GM12892 (cell line): ENCODE data around the gene SLC4A4.

ENCODE experiments used
- DNase-seq: peaks from one replicate; pipeline ENCODE4 v3.0.0; 2011; ENCODE audit not compliant: insufficient read length
- FAIRE-seq: peaks from 2 replicates; lab custom pipeline; 2011; peaks lifted over from hg19 to GRCh38; lab: Jason Lieb, UNC
- POLR2A ChIP-seq: IDR thresholded peaks from 2 replicates; pipeline ENCODE4 v1.6.1; 2011; ENCODE audit warnings: low read depth, low read length, control low read depth
- POLR2AphosphoS5 ChIP-seq: IDR thresholded peaks from 2 replicates; pipeline ENCODE4 v1.6.1; 2011; ENCODE audit warnings: low read depth, low read length, control low read depth
- TAF1 ChIP-seq: IDR thresholded peaks from 2 replicates; pipeline ENCODE4 v1.6.1; 2011; ENCODE audit warnings: low read depth, mild to moderate bottlenecking, control low read depth, low read length, borderline replicate concordance

The SLC4A4 gene

DNA sequence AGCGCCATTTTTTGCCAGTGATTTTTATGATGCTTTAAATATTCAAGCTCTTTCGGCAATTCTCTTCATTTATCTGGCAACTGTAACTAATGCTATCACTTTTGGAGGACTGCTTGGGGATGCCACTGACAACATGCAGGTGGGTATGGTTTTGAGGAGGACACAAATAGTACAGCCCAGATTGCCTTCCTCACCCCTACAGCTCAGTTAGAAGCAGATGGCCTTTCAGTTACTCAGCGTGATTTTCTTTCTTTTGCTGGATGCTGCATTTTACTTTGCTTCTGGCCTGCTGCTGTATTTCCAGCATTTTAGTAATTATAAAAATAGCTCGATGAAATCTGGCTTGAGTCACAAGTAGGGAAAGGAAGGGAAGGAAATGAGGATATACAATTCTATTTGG lies 114.7 kb downstream of the SLC4A4 start:
- no peak for FAIRE-seq
- no peak for TF ChIP-seq POLR2AphosphoS5
- no peak for TF ChIP-seq TAF1
- no peak for TF ChIP-seq POLR2A
- DNase-seq: no peak

DNA sequence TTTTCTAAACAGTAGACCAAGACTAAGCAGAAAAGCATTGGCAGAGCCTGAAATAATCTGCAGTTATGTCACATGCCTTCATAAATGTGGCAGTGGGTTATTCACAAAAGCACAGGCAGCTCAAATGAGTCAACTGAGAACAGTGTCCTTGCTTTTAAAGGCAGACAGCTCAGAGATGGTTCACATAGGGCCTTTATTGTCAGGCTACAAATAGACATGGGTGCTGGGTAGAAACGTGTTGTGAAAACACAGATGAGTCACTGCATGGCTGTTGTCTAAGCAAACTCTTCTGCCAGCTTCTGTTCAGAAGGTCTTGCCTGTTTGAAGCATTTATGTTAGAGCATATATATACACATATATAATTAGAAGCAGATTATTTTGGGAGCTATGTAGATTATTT lies 118.0 kb downstream of the SLC4A4 start:
- TF ChIP-seq TAF1: no peak
- TF ChIP-seq POLR2A: no peak
- TF ChIP-seq POLR2AphosphoS5: no peak
- DNase-seq: no peak
- no peak for FAIRE-seq

DNA sequence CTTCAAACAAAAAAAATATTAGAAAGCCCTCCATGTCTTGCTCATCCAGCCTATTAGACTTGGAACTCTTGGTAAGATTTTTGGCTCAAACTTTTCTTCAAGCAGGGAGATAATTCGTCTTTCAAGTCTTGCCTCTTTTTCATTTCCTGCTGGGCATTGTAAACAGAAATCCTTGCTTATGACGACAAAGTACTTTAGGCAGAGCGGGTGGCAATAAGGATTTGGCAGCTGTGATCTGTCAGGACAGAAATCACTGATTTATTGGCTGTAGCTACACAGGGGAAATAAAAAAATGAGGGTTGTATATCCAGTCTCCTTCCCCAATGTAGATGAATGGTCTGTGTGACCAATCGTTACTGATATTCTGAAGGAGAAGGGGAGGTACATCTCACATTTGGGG lies 121.6 kb downstream of the SLC4A4 start:
- TF ChIP-seq POLR2A (no peak), TAF1 (no peak), POLR2AphosphoS5 (no peak)
- DNase-seq: no peak
- no peak for FAIRE-seq

DNA sequence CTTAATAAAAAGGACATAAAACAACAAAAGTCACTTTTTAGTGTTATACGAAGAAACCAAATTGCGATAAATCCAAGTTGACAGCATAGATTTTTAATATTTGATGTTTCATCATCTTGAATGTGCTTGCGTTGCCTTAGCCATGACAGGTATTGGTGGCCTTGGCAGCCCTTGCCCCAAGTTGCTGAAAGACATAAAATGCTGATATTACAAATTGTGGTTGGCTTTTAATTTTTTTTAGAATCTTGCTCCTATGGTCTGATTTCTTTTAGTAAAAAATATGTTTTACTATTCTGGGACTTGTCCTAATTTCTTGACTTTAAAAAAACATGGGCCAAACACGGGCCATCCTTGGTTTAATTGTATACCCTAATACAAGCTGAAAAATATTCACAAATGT lies 122.6 kb downstream of the SLC4A4 start:
- no peak for TF ChIP-seq POLR2A
- TF ChIP-seq POLR2AphosphoS5: no peak
- no peak for TF ChIP-seq TAF1
- no peak for DNase-seq
- FAIRE-seq: no peak

DNA sequence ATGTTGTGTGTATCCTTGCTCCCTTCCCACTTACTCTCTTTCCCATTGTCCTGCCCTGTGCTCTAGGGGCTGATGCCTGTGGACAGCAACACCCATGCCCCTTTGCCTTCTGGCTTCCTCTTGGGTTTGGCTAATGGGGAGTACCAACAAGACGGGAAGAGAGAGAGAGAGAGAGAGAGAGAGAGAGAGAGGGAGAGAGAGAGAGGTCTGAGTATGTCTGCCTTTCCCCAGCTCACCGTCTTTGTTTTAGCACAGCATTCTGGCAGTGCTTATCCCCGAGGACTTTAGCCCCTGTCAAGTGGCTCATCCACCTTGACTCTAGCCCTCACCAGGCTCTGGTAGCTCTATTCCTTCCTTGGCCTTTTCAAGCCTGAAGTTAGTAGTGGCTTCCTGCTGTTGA lies 128.0 kb downstream of the SLC4A4 start:
- FAIRE-seq (no peak), DNase-seq (no peak)
- no peak for TF ChIP-seq TAF1
- TF ChIP-seq POLR2AphosphoS5: no peak
- no peak for TF ChIP-seq POLR2A

DNA sequence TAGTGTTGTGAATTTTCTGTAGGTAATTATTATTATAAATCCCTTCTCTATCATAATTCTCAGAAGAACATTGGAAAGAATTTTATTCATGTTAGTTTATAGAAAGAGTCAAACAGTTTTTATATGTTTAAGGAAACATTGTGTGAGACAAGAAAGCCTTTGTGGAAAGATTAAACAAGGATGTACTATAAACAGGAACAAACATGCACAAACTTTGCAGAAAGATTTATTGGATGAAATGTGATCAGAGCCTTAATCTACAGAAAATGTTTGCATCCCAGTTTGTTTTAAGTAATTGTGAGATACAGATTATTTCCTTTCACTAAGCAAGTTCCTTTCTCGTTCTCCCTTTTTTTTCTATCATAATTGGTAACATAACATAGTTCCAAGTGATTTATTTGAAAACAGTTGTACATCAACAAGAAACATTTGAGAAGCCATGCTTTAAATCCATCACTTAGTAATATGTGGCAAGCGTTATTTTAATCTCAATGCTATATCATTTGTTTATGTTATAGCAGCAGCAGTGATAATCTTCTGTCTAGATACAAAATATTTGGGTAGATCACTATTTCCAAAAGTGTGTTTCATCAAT lies 129.4 kb downstream of the SLC4A4 start:
- FAIRE-seq: no peak
- TF ChIP-seq TAF1: no peak
- no peak for TF ChIP-seq POLR2A
- TF ChIP-seq POLR2AphosphoS5: no peak

DNA sequence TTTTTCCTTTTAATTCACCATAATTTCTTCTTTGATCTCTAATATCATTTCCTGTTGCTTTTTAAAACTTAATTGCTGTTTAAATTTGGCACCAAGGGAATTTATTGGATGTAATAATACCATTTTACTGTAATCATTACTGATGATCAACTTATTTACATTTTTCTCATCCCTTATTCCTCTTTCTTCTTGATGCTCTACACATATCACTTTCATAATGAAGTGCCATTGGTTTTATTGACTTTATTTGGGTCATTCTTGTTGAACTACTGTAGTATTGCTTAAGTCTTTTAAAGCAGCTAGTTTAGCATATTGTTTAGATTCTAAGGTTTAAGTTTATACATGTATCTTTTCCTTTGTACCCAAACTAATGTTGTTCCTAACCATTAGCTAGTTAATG lies 130.7 kb downstream of the SLC4A4 start:
- FAIRE-seq (no peak), DNase-seq (no peak)

More for the DNA sequence above, 129.4 kb downstream of the SLC4A4 start:
- no peak for DNase-seq

DNA sequence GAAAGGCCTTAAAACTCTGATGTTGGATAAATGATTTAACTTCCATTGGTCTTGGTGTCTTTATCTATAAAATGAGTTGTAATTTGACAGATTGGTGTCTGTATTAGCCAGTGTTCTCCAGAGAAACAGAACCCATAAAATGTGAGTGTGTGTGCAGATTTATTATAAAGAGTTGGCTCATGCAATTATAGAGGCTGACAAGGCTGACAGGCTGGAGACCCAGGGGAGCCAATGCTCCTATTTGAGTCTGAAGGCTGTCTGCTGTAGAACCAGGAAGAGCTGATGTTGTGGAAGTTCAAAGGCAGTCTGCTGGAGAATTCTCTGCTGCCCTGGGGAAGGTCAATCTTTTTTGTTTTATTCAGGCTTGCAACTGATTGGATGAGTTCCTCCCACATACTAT lies 131.7 kb downstream of the SLC4A4 start:
- DNase-seq: no peak
- FAIRE-seq: no peak
- TF ChIP-seq POLR2AphosphoS5 (no peak), TAF1 (no peak), POLR2A (no peak)

More for the DNA sequence above, 130.7 kb downstream of the SLC4A4 start:
- TF ChIP-seq POLR2A (no peak), TAF1 (no peak), POLR2AphosphoS5 (no peak)

DNA sequence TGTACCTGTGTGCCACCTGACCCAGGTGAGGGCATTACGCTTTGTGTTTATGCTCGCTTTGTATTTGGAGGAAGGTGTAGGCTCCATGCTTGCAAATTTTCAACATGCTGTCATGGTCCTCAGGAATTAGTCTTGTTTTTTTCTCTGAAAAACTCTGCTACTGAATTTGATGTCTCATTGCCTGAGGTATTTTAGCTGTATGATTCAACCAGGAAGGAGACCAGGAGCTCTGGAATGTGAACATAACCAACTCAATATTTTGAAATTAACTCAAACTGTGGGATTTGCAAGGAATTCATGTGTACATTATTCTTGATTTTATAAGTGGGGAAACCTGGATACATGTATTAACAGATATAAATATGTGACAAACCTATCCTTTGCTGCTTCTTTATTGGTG lies 134.1 kb downstream of the SLC4A4 start:
- no peak for TF ChIP-seq POLR2A
- TF ChIP-seq POLR2AphosphoS5: no peak
- no peak for TF ChIP-seq TAF1
- DNase-seq (no peak), FAIRE-seq (no peak)

DNA sequence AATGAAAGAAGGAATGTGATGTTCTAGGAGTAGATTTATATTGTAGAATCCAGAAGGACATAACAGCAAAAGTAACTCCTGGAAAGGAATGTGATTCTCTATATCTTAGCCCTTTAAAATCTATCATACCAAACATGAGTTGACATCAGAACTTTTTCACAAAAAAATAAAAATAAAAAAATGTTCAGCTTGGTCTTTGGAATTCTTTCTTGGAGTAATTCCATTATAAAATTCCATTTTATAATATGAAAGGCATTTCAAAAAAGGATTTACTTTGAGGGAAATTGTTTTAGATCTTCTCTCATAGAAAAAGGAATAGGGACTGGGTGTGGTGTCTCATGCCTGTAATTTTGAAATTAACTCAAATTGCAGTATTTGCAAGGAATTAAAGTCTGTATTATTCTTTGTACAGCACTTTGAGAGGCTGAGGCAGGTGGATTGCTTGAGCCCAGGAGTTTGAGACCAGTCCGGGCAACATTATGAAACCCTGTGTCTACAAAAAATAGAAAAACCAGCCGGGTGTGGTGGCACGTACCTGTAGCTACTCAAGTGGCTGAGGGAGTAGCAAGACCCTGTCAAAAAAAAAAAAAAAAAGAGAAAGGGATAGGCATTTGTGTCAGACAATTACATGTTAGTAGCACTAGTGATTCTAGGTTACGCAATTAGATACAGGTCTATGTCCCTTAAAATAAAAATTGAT lies 134.9 kb downstream of the SLC4A4 start:
- TF ChIP-seq POLR2A: no peak
- TF ChIP-seq POLR2AphosphoS5: no peak
- TF ChIP-seq TAF1: no peak
- FAIRE-seq (no peak), DNase-seq (no peak)

DNA sequence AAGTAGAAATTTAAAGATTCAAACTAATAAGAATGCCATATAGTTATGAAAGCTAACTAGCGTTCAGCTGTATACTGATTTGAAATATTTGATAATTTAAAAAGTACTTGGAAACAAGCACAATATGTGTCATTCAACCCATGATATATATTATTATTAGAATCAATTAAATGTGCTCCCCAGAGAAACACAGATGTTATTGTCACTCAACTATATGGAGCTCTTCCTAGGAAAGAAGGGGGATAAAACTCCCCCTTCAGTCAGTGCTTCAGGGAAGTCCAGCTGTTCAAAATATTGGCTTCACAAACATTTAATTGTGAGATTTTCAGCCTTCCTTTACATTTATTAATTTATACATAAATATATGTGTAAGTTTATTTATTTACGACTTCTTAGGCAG lies 135.9 kb downstream of the SLC4A4 start:
- no peak for FAIRE-seq

DNA sequence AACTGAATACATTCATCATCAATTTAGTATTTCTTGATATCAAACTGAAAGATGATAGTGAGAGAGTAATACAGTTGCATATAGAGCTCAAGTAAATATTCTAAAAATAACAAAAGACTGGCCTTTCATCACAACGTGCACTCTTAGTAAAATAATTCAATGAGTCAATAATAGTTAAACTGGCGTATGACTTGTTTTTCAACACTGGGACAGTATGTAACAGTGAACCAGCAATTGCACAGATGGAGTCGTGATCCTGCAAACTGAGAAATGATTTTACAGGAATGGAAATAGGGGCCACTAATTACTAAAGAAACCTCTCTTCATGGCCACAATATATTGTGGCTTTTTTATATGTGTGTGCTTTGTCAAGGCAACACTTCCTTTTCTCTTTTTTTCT lies 137.4 kb downstream of the SLC4A4 start:
- no peak for TF ChIP-seq POLR2AphosphoS5
- no peak for TF ChIP-seq POLR2A
- TF ChIP-seq TAF1: no peak
- FAIRE-seq: no peak
- DNase-seq: no peak

More for the DNA sequence above, 135.9 kb downstream of the SLC4A4 start:
- no peak for DNase-seq
- TF ChIP-seq POLR2AphosphoS5: no peak
- no peak for TF ChIP-seq POLR2A
